CD4-positive, alpha-beta T cell treated with Interleukin-17A for 1 hour (primary cell): ENCODE data around the gene ZNF524.
"Not testable (repeated sequence)": the region's sequence is repeated elsewhere in the genome, so short reads cannot be mapped to it uniquely, and the experiment has no call there.

Source experiments
- DNase-seq: peaks from one replicate; pipeline ENCODE4 v3.0.0-alpha.2; 2020

ZNF524 gene, protein sequence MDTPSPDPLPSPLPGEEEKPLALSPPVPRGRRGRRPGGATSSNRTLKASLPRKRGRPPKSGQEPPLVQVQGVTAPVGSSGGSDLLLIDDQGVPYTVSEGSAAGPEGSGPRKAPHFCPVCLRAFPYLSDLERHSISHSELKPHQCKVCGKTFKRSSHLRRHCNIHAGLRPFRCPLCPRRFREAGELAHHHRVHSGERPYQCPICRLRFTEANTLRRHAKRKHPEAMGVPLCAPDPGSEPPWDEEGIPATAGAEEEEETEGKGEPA

DNA sequence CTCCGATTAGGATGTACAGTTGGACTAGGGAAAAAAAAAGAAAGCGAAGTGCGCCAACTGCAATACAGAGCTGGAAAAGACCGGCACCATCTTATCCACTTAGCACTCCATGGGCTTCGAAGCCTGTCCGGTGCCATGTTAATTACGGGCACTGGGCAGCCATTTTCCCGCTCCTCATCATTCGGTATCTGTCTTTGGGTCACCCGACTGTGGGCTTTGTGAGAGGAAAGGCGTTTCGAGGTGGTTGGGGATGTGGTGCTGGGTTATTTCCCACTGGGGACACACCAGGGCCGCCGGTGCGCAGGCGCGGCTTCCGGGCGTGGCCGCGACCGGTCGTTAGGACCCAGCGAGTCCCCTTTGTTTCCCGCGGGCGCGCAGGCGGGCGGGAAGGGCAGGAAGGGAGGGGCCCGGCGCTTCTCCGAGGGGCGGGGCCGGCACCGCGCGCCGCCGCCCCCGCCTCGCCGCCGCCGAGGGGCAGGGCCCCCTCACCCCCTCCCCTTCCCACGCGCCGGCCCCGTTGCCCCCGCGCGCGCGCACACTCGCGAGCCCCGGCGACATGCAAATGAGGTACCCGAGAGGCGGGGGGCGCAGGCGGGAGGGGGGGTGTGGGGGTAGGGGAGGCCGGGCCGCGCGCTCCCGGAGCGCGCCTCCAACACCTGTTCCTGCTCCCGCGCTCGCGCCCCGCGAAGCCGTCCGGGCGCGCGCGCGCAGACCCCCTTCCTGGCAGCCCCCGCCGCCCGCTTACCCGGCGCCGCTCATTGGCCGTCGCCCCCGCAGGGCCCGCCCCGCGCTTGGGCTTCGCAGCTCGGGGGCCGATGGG, at the start of gene ZNF524:
Gene ZNF524 (plus strand): TSS at position 447 of the 820 bp plus-strand sequence. CDS start 1,825 bp downstream, outside the sequence.
- DNase-seq, result peak; percentile 92

- no peak for DNase-seq
These were observed 49.8 kb upstream of the ZNF524 start for GRCh38 chr19:55550321-55550650.

DNA sequence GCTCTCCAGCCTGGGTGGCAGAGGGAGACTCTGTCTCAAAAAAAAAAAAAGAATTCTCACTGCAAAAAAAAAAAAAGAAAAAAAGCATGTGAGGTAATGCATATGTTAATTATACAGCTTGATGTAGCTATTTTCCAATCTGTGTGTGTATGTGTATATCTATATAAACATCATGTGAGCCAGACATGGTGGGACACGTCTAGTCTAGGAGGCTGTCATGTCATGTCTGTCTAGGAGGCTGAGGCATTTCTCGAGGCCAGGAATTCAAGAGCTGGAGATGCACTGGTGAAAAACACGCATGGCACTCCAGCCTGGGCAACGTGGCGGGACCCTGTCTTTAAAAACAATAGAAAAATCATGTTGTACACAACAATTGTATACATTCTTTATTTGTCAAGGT, 47.9 kb upstream of the ZNF524 start:
- DNase-seq, result no peak

- no peak for DNase-seq
These were observed 47.5 kb upstream of the ZNF524 start for GRCh38 chr19:55552620-55553019.

GRCh38 chr19:55553217-55554182, 46.6 kb upstream of the ZNF524 start:
- DNase-seq, result no peak

- DNase-seq, result no peak
These were observed 45.8 kb upstream of the ZNF524 start for GRCh38 chr19:55554302-55554701.

DNA sequence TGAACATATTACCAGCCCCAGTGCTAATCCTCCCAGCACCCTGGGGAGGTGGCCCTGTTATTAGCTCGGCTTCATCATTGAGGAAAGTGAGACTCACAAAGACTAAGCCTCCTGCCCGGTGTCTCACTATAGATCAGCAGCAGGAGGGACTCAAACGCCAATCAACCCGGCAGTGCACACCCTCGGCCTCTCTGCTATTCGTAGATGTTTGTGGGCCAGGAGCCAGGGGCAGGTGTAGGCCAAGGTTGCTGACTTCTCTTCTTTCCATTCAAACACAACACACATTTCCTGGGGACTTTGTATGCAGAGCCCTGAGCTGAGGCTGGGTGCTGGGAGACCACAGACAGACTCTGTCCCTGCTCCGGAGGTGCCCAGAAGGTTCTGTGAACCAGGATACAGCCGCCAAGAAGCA, 45.3 kb upstream of the ZNF524 start:
- no peak for DNase-seq

DNA sequence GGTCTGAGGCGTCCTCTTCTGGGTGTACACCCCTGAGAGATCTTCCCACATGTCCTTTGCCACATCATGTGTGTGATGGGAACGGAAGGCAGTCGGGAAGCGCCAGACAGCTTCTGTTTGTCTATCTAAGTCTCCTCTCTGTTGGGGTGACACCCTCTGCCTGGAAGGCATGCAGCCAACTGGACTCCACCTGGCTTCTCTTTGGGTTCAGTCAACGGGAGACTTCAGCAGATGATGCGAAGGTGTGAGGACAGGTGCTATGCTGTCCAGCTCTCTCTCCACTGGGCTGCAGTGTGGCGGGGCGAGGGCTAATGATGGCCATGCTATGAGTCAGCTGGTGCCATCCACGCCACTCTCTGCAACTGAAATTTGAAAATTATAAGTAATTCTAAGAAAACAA, 40.4 kb upstream of the ZNF524 start:
- no peak for DNase-seq

- no peak for DNase-seq
These were observed 36.8 kb upstream of the ZNF524 start for GRCh38 chr19:55563261-55563690.

GRCh38 chr19:55566823-55567222, 33.3 kb upstream of the ZNF524 start:
- no peak for DNase-seq

- no peak for DNase-seq
These were observed 32.3 kb upstream of the ZNF524 start for GRCh38 chr19:55567708-55568328.

DNA sequence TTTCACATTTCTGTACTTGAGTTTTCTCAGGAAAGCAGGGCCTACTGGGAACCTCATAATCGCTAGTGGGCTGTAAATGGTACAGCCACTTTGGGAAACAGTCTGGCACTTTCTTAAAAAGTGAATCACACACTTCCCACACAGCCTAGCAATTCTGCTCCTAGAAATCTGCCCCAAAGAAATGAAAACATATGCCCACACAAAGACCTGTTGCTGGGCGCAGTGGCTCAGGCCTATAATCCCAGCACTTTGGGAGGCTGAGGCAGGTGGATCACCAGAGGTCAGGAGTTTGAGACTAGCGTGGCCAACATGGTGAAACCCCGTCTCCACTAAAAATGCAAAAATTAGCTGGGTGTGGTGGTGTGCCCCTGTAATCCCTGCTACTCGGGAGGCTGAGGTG, 30.6 kb upstream of the ZNF524 start:
- DNase-seq, result not testable (repeated sequence)

DNA sequence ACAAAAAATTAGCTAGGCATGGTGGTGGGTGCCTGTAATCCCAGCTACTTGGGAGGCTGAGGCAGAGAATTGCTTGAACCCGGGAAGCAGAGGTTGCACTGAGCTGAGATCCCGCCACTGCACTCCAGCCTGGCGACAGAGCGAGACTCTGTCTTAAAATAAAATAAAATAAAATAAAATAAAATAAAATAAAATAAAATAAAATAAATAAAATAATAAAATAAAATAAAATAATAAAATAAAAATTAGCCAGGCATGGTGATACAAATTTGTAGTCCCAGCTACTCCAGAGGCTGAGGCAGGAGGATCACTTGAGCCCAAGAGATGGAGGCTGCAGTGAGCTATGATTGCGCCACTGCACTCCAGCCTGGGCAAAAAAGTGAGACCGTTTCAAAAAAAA, 26.2 kb upstream of the ZNF524 start:
- DNase-seq, result not testable (repeated sequence)

- no peak for DNase-seq
These were observed 23.3 kb upstream of the ZNF524 start for GRCh38 chr19:55576746-55577145.

DNA sequence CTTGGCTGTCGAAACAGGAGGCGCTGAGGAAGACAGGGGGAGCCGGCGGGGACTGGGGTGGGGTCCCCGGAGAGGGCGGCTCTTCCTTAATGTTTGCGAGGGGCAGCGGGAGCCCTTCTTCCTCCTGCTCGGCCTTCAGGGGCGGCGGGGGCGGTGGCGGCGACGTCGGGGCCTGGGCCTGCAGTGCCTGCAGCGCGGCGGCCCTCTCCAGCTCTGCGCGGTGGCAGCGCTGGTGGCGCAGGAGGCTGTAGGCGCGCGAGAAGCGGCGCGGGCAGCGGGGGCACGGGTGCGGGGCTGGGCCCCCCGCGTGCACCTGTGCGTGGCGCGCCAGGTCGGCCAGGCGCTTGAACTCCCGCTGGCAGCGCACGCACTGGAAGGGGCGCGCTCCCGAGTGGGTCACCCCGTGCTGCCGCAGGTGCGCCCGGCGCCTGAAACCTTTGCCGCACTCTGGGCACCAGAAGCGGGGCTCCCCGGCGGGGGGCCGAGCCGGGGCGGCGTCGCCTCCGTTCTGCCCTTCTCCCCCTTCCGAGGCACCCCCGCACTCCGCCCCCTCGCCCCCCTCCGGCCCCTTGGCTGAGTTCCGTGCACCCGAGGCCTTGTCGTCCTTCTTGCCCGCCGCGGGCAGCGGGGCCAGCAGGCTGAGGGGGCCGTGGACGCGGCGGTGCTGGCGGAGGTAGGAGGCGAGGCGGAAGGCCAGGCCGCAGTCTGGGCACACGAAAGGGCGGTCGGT, 21.9 kb upstream of the ZNF524 start:
- no peak for DNase-seq

- no peak for DNase-seq
These were observed 21.0 kb upstream of the ZNF524 start for GRCh38 chr19:55578761-55579747.

GRCh38 chr19:55579766-55580621, 20.1 kb upstream of the ZNF524 start:
- DNase-seq, result no peak

DNA sequence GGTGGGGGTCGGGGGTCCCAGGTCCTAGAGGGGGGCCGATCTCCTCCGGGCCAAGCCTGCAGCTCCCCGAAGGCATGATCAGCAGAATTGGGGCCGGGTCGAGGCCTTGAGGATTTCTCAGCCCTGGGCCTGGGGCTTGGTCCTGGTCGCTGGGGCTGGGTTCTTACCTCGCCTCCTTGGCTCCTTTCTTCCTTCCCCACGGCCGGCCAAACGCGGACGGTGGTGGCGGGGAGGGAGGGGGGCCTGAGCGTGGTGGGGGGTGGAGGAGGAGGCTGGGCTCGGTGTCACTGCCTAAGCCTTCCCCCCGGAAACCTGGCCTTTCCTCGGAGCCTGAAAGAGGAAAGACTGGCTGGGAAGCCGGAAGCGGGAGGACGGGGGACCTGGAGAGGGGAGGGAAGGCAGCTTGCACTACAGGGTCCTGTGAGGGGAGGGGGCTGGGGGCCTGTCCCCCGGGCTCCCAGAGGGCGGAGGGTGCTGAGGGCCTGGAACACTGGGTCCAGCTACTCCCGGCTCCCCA, 19.4 kb upstream of the ZNF524 start, which contains the start of gene ZNF579:
Gene ZNF579 (minus strand): TSS at position 221 of the 517 bp plus-strand sequence. CDS start 1,209 bp downstream, outside the sequence.
- peak; percentile 82 for DNase-seq

GRCh38 chr19:55581145-55581822, 18.8 kb upstream of the ZNF524 start:
- peak; percentile 33 for DNase-seq
